K562 (cell line): Measurements from ENCODE around the gene ARID3B. TPM values are rescaled to one million over a fixed set of nuclear protein-coding genes. Genes with fewer than 3 reads are reported as not detected.

Experiments
- ATF2 ChIP-seq: sonication (generic); formaldehyde crosslinking; IDR thresholded peaks from 2 replicates; pipeline ENCODE4 v1.8.1; 2022; ENCODE audit warnings: missing genetic modification reagents
- CBX8 ChIP-seq: fragments of 200-600 bp; sonication (generic); IDR thresholded peaks from 2 replicates; pipeline ENCODE4 v1.6.1; 2012; ENCODE audit warnings: borderline replicate concordance, mixed run types, low read depth, mild to moderate bottlenecking, moderate library complexity, mixed read lengths, low read length, control low read depth, inconsistent platforms; ENCODE audit not compliant: poor library complexity, severe bottlenecking; ENCODE audit errors: extremely low read depth
- FOS ChIP-seq: IDR thresholded peaks from 3 replicates; pipeline ENCODE4 v1.6.1; 2011; ENCODE audit not compliant: insufficient read length; ENCODE audit errors: extremely low read depth
- GATAD2A ChIP-seq: fragments of 450-650 bp; IDR thresholded peaks from 2 replicates; pipeline ENCODE4 v1.6.1; 2017
- SMARCE1 ChIP-seq: fragments of 450-650 bp; IDR thresholded peaks from 2 replicates; pipeline ENCODE4 v1.7.1; 2016; ENCODE audit warnings: mild to moderate bottlenecking
- SREBF1 ChIP-seq: fragments of 150-350 bp; IDR thresholded peaks from 2 replicates; pipeline ENCODE4 v1.6.1; 2014; ENCODE audit warnings: antibody characterized with exemption, low read depth, low read length, borderline replicate concordance
- ZNF347 ChIP-seq: fragments of 450-650 bp; formaldehyde crosslinking; IDR thresholded peaks from 2 replicates; pipeline ENCODE4 v1.4.0; 2020; ENCODE audit warnings: low read depth, mild to moderate bottlenecking, moderate library complexity
- ZNF354B ChIP-seq: fragments of 250-450 bp; sonication (Bioruptor Pico); IDR thresholded peaks from 2 replicates; pipeline ENCODE4 v1.4.0; 2020
- ZNF76 ChIP-seq: fragments of 250-450 bp; sonication (Bioruptor Pico); IDR thresholded peaks from 2 replicates; pipeline ENCODE4 v1.4.0; 2020; ENCODE audit warnings: mild to moderate bottlenecking, moderate library complexity, borderline replicate concordance
- polyA plus RNA-seq, 8 experiments: library from polyadenylated mRNA; depleted of rRNA in 4 of 8; stranded (reverse) in 5 of 8; unstranded in 3 of 8; fragments of >200 nt; fragmentation: Nextera tagmentation in 2 of 8; fragmentation: Illumina TruSeq in 1 of 8; extraction: Ambion mirVana in 2 of 8; extraction: Trizol in 1 of 8; gene quantifications; 2 replicates each; pipeline versions ENCODE4 v1.2.1 to v1.2.3, GENCODE V29; 2011 to 2014; ENCODE audit warnings: inconsistent platforms in 1 of 8, missing spikeins in 1 of 8
- total RNA-seq, 7 experiments: library from RNA; depleted of rRNA in 6 of 7; stranded (reverse); fragments of >200 nt in 6 of 7; fragmentation: Illumina TruSeq in 2 of 7; extraction: Trizol in 2 of 7; gene quantifications; 2 replicates each; pipeline versions ENCODE4 v1.2.1 to v1.2.3, GENCODE V29; 2011 to 2021; ENCODE audit warnings: low replicate concordance in 1 of 7
- TF ChIP-seq, protein P1 (sequence below): sonication (generic); formaldehyde crosslinking; IDR thresholded peaks from 2 replicates; pipeline ENCODE4 v1.8.0; 2022; ENCODE audit warnings: missing genetic modification reagents, mild to moderate bottlenecking, moderate library complexity, borderline replicate concordance
- TF ChIP-seq, protein P2 (sequence below), 2 experiments: fragments of 200-800 bp in 1 of 2; sonication (Bioruptor generic) in 1 of 2; sonication (generic) in 1 of 2; formaldehyde crosslinking in 1 of 2; IDR thresholded peaks in 1 of 2; conservative IDR thresholded peaks in 1 of 2; 2 replicates each; pipeline versions ENCODE4 v1.5.0 to v1.6.1; 2016 to 2020; ENCODE audit warnings: missing compliant biosample characterization in 1 of 2, missing genetic modification characterization in 1 of 2, missing genetic modification reagents in 1 of 2
- TF ChIP-seq, protein P3 (sequence below), 2 experiments: fragments of 450-650 bp; IDR thresholded peaks; 2 replicates each; pipeline ENCODE4 v1.6.1; 2016; ENCODE audit warnings: mild to moderate bottlenecking in 2 of 2, borderline replicate concordance in 1 of 2, low read depth in 1 of 2, moderate library complexity in 1 of 2

The ARID3B gene
- total and polyA plus RNA-seq, 9 of the 15 experiments (the other 6 are each of a cell fraction or from before 2014, with no cell fraction given), result 0.32 to 15.1 (median 7.1) TPM

- TF ChIP-seq SREBF1 (peak; percentile 41; the same call in 1 of the 2 replicates), ZNF354B (CRISPR knock-in tag) (no peak), ZNF76 (CRISPR knock-in tag) (no peak), GATAD2A (peak; percentile 89), ATF2 (CRISPR knock-in tag) (no peak), SMARCE1 (peak; percentile 71), ZNF347 (no peak), FOS (peak; percentile 97), CBX8 (no peak)
- TF ChIP-seq, protein P1, sequence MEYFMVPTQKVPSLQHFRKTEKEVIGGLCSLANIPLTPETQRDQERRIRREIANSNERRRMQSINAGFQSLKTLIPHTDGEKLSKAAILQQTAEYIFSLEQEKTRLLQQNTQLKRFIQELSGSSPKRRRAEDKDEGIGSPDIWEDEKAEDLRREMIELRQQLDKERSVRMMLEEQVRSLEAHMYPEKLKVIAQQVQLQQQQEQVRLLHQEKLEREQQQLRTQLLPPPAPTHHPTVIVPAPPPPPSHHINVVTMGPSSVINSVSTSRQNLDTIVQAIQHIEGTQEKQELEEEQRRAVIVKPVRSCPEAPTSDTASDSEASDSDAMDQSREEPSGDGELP (CRISPR knock-in tag), result peak; percentile 42; the same call in 1 of the 2 replicates
- TF ChIP-seq, protein P2, sequence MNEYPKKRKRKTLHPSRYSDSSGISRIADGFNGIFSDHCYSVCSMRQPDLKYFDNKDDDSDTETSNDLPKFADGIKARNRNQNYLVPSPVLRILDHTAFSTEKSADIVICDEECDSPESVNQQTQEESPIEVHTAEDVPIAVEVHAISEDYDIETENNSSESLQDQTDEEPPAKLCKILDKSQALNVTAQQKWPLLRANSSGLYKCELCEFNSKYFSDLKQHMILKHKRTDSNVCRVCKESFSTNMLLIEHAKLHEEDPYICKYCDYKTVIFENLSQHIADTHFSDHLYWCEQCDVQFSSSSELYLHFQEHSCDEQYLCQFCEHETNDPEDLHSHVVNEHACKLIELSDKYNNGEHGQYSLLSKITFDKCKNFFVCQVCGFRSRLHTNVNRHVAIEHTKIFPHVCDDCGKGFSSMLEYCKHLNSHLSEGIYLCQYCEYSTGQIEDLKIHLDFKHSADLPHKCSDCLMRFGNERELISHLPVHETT (CRISPR knock-in tag; conservative IDR thresholded peaks at IDR 0.05 in 1 of 2, IDR thresholded peaks at IDR 0.05 in 1 of 2), result 0 out of 4 replicates have a peak, but pooled peaks of 1 of the 2 experiments have one; percentile 10
- TF ChIP-seq, protein P3, sequence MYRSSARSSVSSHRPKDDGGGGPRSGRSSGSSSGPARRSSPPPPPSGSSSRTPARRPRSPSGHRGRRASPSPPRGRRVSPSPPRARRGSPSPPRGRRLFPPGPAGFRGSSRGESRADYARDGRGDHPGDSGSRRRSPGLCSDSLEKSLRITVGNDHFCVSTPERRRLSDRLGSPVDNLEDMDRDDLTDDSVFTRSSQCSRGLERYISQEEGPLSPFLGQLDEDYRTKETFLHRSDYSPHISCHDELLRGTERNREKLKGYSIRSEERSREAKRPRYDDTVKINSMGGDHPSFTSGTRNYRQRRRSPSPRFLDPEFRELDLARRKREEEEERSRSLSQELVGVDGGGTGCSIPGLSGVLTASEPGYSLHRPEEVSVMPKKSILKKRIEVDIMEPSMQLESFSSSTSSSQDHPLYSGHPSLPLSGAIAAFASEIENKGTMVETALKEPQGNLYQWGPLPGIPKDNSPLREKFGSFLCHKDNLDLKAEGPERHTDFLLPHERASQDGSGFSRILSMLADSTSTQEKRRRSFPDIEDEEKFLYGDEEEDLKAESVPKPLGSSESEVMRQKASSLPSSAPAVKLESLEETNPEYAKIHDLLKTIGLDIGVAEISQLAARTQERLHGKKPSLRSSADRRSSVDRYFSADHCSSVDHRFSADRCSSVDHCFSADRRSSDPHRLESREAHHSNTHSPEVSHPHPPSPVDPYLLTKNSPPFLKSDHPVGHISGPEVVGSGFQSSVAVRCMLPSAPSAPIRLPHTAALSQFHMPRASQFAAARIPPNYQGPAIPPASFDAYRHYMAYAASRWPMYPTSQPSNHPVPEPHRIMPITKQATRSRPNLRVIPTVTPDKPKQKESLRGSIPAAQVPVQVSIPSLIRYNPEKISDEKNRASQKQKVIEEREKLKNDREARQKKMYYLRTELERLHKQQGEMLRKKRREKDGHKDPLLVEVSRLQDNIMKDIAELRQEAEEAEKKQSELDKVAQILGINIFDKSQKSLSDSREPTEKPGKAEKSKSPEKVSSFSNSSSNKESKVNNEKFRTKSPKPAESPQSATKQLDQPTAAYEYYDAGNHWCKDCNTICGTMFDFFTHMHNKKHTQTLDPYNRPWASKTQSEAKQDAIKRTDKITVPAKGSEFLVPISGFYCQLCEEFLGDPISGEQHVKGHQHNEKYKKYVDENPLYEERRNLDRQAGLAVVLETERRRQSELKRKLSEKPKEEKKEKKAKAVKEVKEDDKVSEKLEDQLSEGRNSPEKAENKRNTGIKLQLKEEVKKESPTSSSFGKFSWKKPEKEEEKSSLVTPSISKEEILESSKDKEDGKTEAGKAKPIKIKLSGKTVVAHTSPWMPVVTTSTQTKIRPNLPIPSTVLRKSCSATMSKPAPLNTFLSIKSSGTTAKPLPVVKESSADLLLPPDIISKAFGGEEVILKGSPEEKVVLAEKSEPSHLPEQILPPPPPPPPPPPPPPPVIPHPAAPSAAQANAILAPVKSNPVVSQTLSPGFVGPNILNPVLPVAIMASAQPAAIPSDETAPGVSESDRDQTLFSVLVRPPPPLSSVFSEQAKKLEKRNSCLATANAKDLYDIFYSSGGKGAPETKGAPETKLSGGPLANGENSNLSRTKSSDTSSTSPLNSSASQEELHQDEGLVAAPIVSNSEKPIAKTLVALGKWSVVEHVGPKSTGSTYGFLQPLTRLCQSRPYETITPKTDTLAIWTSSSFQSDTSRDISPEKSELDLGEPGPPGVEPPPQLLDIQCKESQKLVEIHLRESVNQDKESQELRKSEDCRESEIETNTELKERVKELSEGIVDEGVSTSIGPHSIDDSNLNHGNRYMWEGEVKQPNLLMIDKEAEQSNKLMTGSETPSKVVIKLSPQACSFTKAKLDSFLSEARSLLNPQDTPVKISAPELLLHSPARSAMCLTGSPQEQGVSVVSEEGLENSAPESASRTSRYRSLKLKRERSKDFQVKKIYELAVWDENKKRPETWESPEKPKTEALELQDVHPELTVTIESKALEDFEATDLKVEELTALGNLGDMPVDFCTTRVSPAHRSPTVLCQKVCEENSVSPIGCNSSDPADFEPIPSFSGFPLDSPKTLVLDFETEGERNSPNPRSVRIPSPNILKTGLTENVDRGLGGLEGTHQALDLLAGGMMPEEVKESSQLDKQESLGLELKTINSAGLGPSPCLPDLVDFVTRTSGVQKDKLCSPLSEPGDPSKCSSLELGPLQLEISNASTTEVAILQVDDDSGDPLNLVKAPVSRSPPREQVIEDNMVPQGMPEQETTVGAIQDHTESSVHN (IDR thresholded peaks at IDR 0.05; ENCODE audit: borderline replicate concordance in 1 of 2, low read depth in 1 of 2), result no peak
These were observed 57.3 kb downstream of the ARID3B start (continued) for GRCh38 chr15:74598126-74598842.
